Measurements from ENCODE around the gene COG1.
"Not testable (repeated sequence)": the region's sequence is repeated elsewhere in the genome, so short reads cannot be mapped to it uniquely, and the experiment has no call there.

COG1 gene

GRCh38 chr17:73148540-73149334, 44.1 kb upstream of the COG1 start:
- Histone ChIP-seq H3K4me3 (ENCODE audit: low read depth, low read length, poor library complexity, severe bottlenecking) (no peak overlapping the region), H3K27ac (ENCODE audit: low read depth, low read length, poor library complexity, severe bottlenecking) (no peak overlapping the region), H4K20me1 (ENCODE audit: insufficient read depth, low read length) (no peaks in the 10 kb centered on the region), H3K79me2 (ENCODE audit: insufficient read depth, low read length) (no peaks in the 10 kb centered on the region), H3K4me2 (ENCODE audit: low read length) (no peak overlapping the region), H3F3A (ENCODE audit: insufficient read depth, low read length) (no peaks in the 10 kb centered on the region), H3K9ac (ENCODE audit: low read length) (no peak overlapping the region), H3K9me3 (ENCODE audit: low read length) (no peaks in the 10 kb centered on the region; the same call in 1 of the 2 replicates), H2AFZ (ENCODE audit: low read length) (no peak overlapping the region), H3K4me1 (ENCODE audit: insufficient read depth, low read length, severe bottlenecking) (peaks cover 7% of the 10 kb centered on the region), H3K9me2 (ENCODE audit: low read depth, low read length) (no peaks in the 10 kb centered on the region), H3K27me3 (ENCODE audit: insufficient read depth, low read length) (peaks cover 6% of the 10 kb centered on the region; the same call in 1 of the 2 replicates), H3K36me3 (ENCODE audit: insufficient read depth, low read length) (no peaks in the 10 kb centered on the region; the same call in 1 of the 2 replicates)
- TF ChIP-seq EZH2 (IDR thresholded peaks at IDR 0.05; ENCODE audit: borderline replicate concordance, low read length) (no peak), CTCF (IDR thresholded peaks at IDR 0.05; ENCODE audit: low read length) (no peak)

- not testable (repeated sequence) for H3K4me3 ChIP-seq (ENCODE audit: low read depth, low read length, poor library complexity, severe bottlenecking); H3K4me1 ChIP-seq (ENCODE audit: insufficient read depth, low read length, severe bottlenecking); H3K27ac ChIP-seq (ENCODE audit: low read depth, low read length, poor library complexity, severe bottlenecking); H3K9me3 ChIP-seq (ENCODE audit: low read length); H3K27me3 ChIP-seq (ENCODE audit: insufficient read depth, low read length); H3K9me2 ChIP-seq (ENCODE audit: low read depth, low read length); H3K9ac ChIP-seq (ENCODE audit: low read length); H4K20me1 ChIP-seq (ENCODE audit: insufficient read depth, low read length); H3F3A ChIP-seq (ENCODE audit: insufficient read depth, low read length); H3K36me3 ChIP-seq (ENCODE audit: insufficient read depth, low read length); H2AFZ ChIP-seq (ENCODE audit: low read length); H3K4me2 ChIP-seq (ENCODE audit: low read length); H3K79me2 ChIP-seq (ENCODE audit: insufficient read depth, low read length)
Observed at GRCh38 chr17:73150622-73151300, 42.1 kb upstream of the COG1 start.

GRCh38 chr17:73151916-73152632, 40.8 kb upstream of the COG1 start:
- Histone ChIP-seq H3K9ac (ENCODE audit: low read length) (no peak overlapping the region), H3K36me3 (ENCODE audit: insufficient read depth, low read length) (no peaks in the 10 kb centered on the region; the same call in 1 of the 2 replicates), H2AFZ (ENCODE audit: low read length) (no peak overlapping the region), H3K9me3 (ENCODE audit: low read length) (no peaks in the 10 kb centered on the region; the same call in 1 of the 2 replicates), H3K9me2 (ENCODE audit: low read depth, low read length) (no peaks in the 10 kb centered on the region), H3F3A (ENCODE audit: insufficient read depth, low read length) (no peaks in the 10 kb centered on the region), H3K27ac (ENCODE audit: low read depth, low read length, poor library complexity, severe bottlenecking) (no peak overlapping the region), H3K4me2 (ENCODE audit: low read length) (no peak overlapping the region), H3K79me2 (ENCODE audit: insufficient read depth, low read length) (no peaks in the 10 kb centered on the region), H3K4me1 (ENCODE audit: insufficient read depth, low read length, severe bottlenecking) (peaks cover 7% of the 10 kb centered on the region), H4K20me1 (ENCODE audit: insufficient read depth, low read length) (no peaks in the 10 kb centered on the region), H3K27me3 (ENCODE audit: insufficient read depth, low read length) (peaks cover 6% of the 10 kb centered on the region; the same call in 1 of the 2 replicates), H3K4me3 (ENCODE audit: low read depth, low read length, poor library complexity, severe bottlenecking) (no peak overlapping the region)
- TF ChIP-seq EZH2 (IDR thresholded peaks at IDR 0.05; ENCODE audit: borderline replicate concordance, low read length), result no peak

Data from OCI-LY1 (cell line).